ENCODE data around the gene FBXL13. TPM values are rescaled to one million over a fixed set of nuclear protein-coding genes. Genes with fewer than 3 reads are reported as not detected.
"Not testable (repeated sequence)": the region's sequence is repeated elsewhere in the genome, so short reads cannot be mapped to it uniquely, and the experiment has no call there.

The FBXL13 gene
- total RNA-seq, 3 donors from 2014 or later (not counting 1 experiment from before 2014, with no cell fraction given): 0.70 to 0.89 (median 0.85) TPM

DNA sequence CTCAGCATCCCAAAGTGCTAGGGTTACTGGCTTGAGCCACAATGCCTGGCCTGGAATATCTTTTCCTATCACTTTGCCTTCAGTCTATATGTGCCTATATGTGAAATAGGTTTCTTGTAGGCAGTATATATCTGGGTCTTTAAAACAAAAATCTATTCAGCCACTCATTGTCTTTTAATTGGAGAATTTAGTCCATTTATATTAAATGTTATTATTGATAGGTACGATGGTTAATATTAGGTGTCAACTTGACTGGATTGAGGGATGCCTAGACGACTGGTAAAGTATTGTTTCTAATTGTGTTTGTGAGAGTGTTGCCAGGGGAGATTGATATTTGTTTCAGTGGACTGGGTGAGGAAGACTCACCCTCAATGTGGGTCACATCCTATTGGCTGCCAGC is 73.4 kb downstream of the FBXL13 start:
- peaks cover 6% of the 10 kb centered on the region for H3K9me3 ChIP-seq (ENCODE audit: control insufficient read depth, insufficient read depth, low read length)
- no peak overlapping the region for H3K27ac ChIP-seq (ENCODE audit: low read length)
- DNase-seq: no peak
- no peaks in the 10 kb centered on the region for H3K36me3 ChIP-seq (ENCODE audit: control insufficient read depth, insufficient read depth, low read length)
- no peaks in the 10 kb centered on the region for H3K4me1 ChIP-seq (ENCODE audit: control insufficient read depth, insufficient read depth, low read length)
- Mint-ChIP-seq H3K36me3 (peaks cover 6% of the 10 kb centered on the region), H3K27ac (no peak overlapping the region), H3K4me3 (no peak overlapping the region), H3K27me3 (ENCODE audit: low read depth in 2 of 2) (peaks cover 0 to 12% of the 10 kb centered on the region in 2 donors), H3K9me3 (peaks cover 12 to 14% of the 10 kb centered on the region in 2 donors), H3K4me1 (no peaks in the 10 kb centered on the region)
- intact Hi-C loops (cut with micrococcal nuclease): no loop called here
- WGBS (ENCODE audit: insufficient coverage): 90% methylated on average over 2 of the region's 2 CpGs
- TF ChIP-seq, protein P1, sequence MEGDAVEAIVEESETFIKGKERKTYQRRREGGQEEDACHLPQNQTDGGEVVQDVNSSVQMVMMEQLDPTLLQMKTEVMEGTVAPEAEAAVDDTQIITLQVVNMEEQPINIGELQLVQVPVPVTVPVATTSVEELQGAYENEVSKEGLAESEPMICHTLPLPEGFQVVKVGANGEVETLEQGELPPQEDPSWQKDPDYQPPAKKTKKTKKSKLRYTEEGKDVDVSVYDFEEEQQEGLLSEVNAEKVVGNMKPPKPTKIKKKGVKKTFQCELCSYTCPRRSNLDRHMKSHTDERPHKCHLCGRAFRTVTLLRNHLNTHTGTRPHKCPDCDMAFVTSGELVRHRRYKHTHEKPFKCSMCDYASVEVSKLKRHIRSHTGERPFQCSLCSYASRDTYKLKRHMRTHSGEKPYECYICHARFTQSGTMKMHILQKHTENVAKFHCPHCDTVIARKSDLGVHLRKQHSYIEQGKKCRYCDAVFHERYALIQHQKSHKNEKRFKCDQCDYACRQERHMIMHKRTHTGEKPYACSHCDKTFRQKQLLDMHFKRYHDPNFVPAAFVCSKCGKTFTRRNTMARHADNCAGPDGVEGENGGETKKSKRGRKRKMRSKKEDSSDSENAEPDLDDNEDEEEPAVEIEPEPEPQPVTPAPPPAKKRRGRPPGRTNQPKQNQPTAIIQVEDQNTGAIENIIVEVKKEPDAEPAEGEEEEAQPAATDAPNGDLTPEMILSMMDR (IDR thresholded peaks at IDR 0.05): no peak
- no peaks in the 10 kb centered on the region for H3K27me3 ChIP-seq (ENCODE audit: control insufficient read depth, insufficient read depth, low read length)
- no peak overlapping the region for H3K4me3 ChIP-seq (ENCODE audit: low read length)
- ATAC-seq: no peak

DNA sequence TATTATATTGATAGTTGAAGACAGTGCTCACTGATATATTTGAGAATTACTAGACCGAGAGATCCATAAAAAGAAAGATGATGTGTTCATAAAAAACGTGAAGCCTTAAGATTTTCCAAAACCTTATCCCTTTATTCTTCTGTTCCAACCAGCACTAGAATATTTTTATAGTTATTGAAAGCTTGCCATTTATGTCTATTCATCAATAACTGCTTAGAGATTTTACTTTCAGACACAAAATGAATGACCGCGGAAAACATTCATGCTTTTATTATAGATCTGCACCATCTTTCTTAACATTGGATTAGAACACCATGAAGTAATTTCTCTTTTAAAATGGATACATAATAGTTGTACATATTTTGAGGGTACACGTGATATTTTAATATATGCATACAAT is 77.6 kb downstream of the FBXL13 start:
- intact Hi-C loops (cut with micrococcal nuclease): no loop called here
- Mint-ChIP-seq H3K4me1 (no peaks in the 10 kb centered on the region), H3K36me3 (no peaks in the 10 kb centered on the region), H3K4me3 (no peak overlapping the region), H3K9me3 (peaks cover 2 to 5% of the 10 kb centered on the region in 2 donors), H3K27ac (no peak overlapping the region), H3K27me3 (ENCODE audit: low read depth in 2 of 2) (peaks cover 0 to 8% of the 10 kb centered on the region in 2 donors)
- Histone ChIP-seq H3K27ac (ENCODE audit: low read length) (no peak overlapping the region), H3K36me3 (ENCODE audit: control insufficient read depth, insufficient read depth, low read length) (no peaks in the 10 kb centered on the region), H3K4me1 (ENCODE audit: control insufficient read depth, insufficient read depth, low read length) (no peaks in the 10 kb centered on the region), H3K9me3 (ENCODE audit: control insufficient read depth, insufficient read depth, low read length) (no peaks in the 10 kb centered on the region), H3K4me3 (ENCODE audit: low read length) (no peak overlapping the region), H3K27me3 (ENCODE audit: control insufficient read depth, insufficient read depth, low read length) (no peaks in the 10 kb centered on the region)
- TF ChIP-seq, protein P1 (IDR thresholded peaks at IDR 0.05): no peak
- ATAC-seq (no peak), DNase-seq (no peak)
- WGBS (ENCODE audit: insufficient coverage): no CpG with 5 or more reads among the region's 5 CpGs

DNA sequence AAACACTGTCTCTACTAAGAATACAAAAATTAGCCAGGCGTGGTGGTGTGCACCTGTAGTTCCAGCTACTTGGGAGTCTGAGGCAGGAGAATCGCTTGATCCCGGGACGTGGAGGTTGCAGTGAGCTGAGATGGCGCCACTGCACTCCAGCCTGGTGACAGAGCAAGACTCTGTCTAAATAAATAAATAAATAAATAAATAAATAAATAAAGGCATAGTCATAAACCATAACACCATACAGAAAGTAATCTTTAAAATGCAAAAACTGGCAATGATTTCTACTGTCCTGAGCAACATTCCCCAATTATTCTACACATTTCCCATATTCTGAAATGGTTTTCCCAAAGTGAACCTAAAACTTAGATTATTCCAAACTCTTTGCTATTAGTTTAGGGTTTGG is 79.0 kb downstream of the FBXL13 start:
- H3K36me3 ChIP-seq (ENCODE audit: control insufficient read depth, insufficient read depth, low read length); DNase-seq; H3K9me3 Mint-ChIP-seq; H3K9me3 ChIP-seq (ENCODE audit: control insufficient read depth, insufficient read depth, low read length); H3K4me3 Mint-ChIP-seq; H3K27me3 Mint-ChIP-seq (ENCODE audit: low read depth in 2 of 2); H3K4me1 ChIP-seq (ENCODE audit: control insufficient read depth, insufficient read depth, low read length); H3K27me3 ChIP-seq (ENCODE audit: control insufficient read depth, insufficient read depth, low read length); H3K4me1 Mint-ChIP-seq; H3K4me3 ChIP-seq (ENCODE audit: low read length); intact Hi-C loops (cut with micrococcal nuclease); H3K27ac ChIP-seq (ENCODE audit: low read length); H3K36me3 Mint-ChIP-seq; ATAC-seq; H3K27ac Mint-ChIP-seq: not testable (repeated sequence)
- 99% methylated on average over 5 of the region's 5 CpGs for WGBS (ENCODE audit: insufficient coverage)

DNA sequence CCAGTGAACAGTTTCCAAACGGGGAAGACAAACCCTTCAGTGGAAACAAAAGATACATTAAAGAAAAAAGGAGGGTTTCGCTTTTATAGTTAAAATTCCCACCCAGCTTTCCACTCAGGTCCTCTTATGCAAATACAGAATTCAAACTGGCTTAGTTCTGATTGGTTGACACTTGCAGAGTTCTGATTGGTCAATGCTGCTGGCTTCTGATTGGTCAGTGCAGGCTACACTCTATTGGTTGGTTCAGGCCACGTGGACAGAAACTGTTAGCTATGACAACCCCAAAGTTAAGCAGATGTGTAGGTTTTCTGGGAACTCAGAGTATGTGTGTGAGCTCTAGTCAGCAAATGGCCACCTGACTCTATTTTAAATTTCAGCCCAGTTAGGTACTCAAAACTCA is 80.0 kb downstream of the FBXL13 start:
- no peak for ATAC-seq

More for the DNA sequence above, 80.0 kb downstream of the FBXL13 start:
- Mint-ChIP-seq H3K27ac (no peak overlapping the region), H3K4me1 (no peaks in the 10 kb centered on the region), H3K9me3 (peaks cover 0 to 2% of the 10 kb centered on the region in 2 donors), H3K4me3 (no peak overlapping the region), H3K27me3 (ENCODE audit: low read depth in 2 of 2) (no peaks in the 10 kb centered on the region), H3K36me3 (no peaks in the 10 kb centered on the region)
- no peak for DNase-seq
- Histone ChIP-seq H3K4me3 (ENCODE audit: low read length) (no peak overlapping the region), H3K4me1 (ENCODE audit: control insufficient read depth, insufficient read depth, low read length) (no peaks in the 10 kb centered on the region), H3K36me3 (ENCODE audit: control insufficient read depth, insufficient read depth, low read length) (no peaks in the 10 kb centered on the region), H3K9me3 (ENCODE audit: control insufficient read depth, insufficient read depth, low read length) (no peaks in the 10 kb centered on the region), H3K27me3 (ENCODE audit: control insufficient read depth, insufficient read depth, low read length) (no peaks in the 10 kb centered on the region), H3K27ac (ENCODE audit: low read length) (no peak overlapping the region)
- TF ChIP-seq, protein P1 (IDR thresholded peaks at IDR 0.05): no peak
- WGBS (ENCODE audit: insufficient coverage): 85% methylated on average over 1 of the region's 3 CpGs
- intact Hi-C loops (cut with micrococcal nuclease): no loop called here
